Neural cell (in vitro differentiated cells): ENCODE measurements around the gene ATN1. TPM values are rescaled to one million over a fixed set of nuclear protein-coding genes. Genes with fewer than 3 reads are reported as not detected.

Source experiments
- H2AFZ ChIP-seq: fragments of 200-600, 300-800 bp; sonication (generic), shearing (Covaris generic); 2 replicates; pipeline ENCODE4 v1.6.0; 2014; ENCODE audit warnings: low read depth, mild to moderate bottlenecking, antibody characterized with exemption, low read length, moderate library complexity
- H3F3A ChIP-seq: fragments of 200-600 bp; shearing (Covaris generic); 2 replicates; pipeline ENCODE4 v1.6.1; 2016; ENCODE audit warnings: mild to moderate bottlenecking, moderate library complexity, mixed read lengths, antibody characterized with exemption, low read length; ENCODE audit not compliant: insufficient read depth, poor library complexity, severe bottlenecking
- H3K27ac ChIP-seq: fragments of 200-600, 300-800 bp; sonication (generic), shearing (Covaris generic); 2 replicates; pipeline ENCODE4 v1.5.1; 2014; ENCODE audit warnings: mild to moderate bottlenecking, low read length, moderate library complexity
- H3K27me3 ChIP-seq: fragments of 300-800, 200-600 bp; sonication (generic), shearing (Covaris generic); 2 replicates; pipeline ENCODE4 v1.6.0; 2014; ENCODE audit warnings: mild to moderate bottlenecking, low read depth, low read length, moderate library complexity; ENCODE audit not compliant: insufficient read depth
- H3K36me3 ChIP-seq: fragments of 300-800, 200-600 bp; sonication (generic), shearing (Covaris generic); 2 replicates; pipeline ENCODE4 v1.5.1; 2014; ENCODE audit warnings: mild to moderate bottlenecking, antibody characterized with exemption, low read length, moderate library complexity; ENCODE audit not compliant: insufficient read depth
- H3K4me2 ChIP-seq: fragments of 300-800, 200-600 bp; sonication (generic), shearing (Covaris generic); 2 replicates; pipeline ENCODE4 v1.6.0; 2014; ENCODE audit warnings: mild to moderate bottlenecking, low read length
- H3K4me3 ChIP-seq: fragments of 300-800, 200-600 bp; sonication (generic), shearing (Covaris generic); 2 replicates; pipeline ENCODE4 v1.5.1; 2014; ENCODE audit warnings: mild to moderate bottlenecking, low read length, moderate library complexity
- H3K79me2 ChIP-seq: fragments of 200-600 bp; shearing (Covaris generic); replicated peaks from 2 replicates; pipeline ENCODE4 v1.6.0; 2014; ENCODE audit warnings: mild to moderate bottlenecking, low read length, moderate library complexity; ENCODE audit not compliant: insufficient read depth
- H3K9ac ChIP-seq: fragments of 300-800, 200-600 bp; sonication (generic), shearing (Covaris generic); 2 replicates; pipeline ENCODE4 v1.6.1; 2016; ENCODE audit warnings: mild to moderate bottlenecking, low read length, mixed read lengths
- H3K9me2 ChIP-seq: fragments of 200-600 bp; shearing (Covaris generic); 2 replicates; pipeline ENCODE4 v1.6.1; 2016; ENCODE audit warnings: mild to moderate bottlenecking, low read length, mixed read lengths; ENCODE audit not compliant: insufficient read depth
- H3K9me3 ChIP-seq: fragments of 200-600, 300-800 bp; sonication (generic), shearing (Covaris generic); 2 replicates; pipeline ENCODE4 v1.6.1; 2016; ENCODE audit warnings: mild to moderate bottlenecking, mixed run types, low read length, moderate library complexity, mixed read lengths
- H4K20me1 ChIP-seq: fragments of 200-600 bp; shearing (Covaris generic); 2 replicates; pipeline ENCODE4 v1.6.1; 2016; ENCODE audit warnings: mild to moderate bottlenecking, mixed run types; ENCODE audit not compliant: insufficient read depth
- EP300 ChIP-seq: fragments of 450-650 bp; conservative IDR thresholded peaks from 2 replicates; pipeline ENCODE4 v1.6.1; 2014; ENCODE audit warnings: antibody characterized with exemption, mild to moderate bottlenecking, moderate library complexity; ENCODE audit not compliant: poor library complexity, severe bottlenecking
- EZH2 ChIP-seq: fragments of 200-600, 300-800 bp; shearing (Covaris generic), sonication (generic); IDR thresholded peaks from 2 replicates; pipeline ENCODE4 v1.6.1; 2014; ENCODE audit warnings: antibody characterized with exemption, low read length, borderline replicate concordance, mild to moderate bottlenecking; ENCODE audit not compliant: insufficient read depth, poor library complexity, severe bottlenecking
- MXI1 ChIP-seq: fragments of 450-650 bp; conservative IDR thresholded peaks from 2 replicates; pipeline ENCODE4 v1.6.1; 2014; ENCODE audit warnings: antibody characterized with exemption, mild to moderate bottlenecking; ENCODE audit not compliant: poor library complexity, severe bottlenecking
- POLR2AphosphoS5 ChIP-seq: IDR thresholded peaks from 2 replicates; pipeline ENCODE4 v1.6.1; 2012
- RAD21 ChIP-seq: fragments of 450-650 bp; conservative IDR thresholded peaks from 2 replicates; pipeline ENCODE4 v1.6.1; 2014; ENCODE audit warnings: antibody characterized with exemption, mild to moderate bottlenecking, moderate library complexity
- SMC3 ChIP-seq: fragments of 450-650 bp; conservative IDR thresholded peaks from 2 replicates; pipeline ENCODE4 v1.6.1; 2014; ENCODE audit warnings: antibody characterized with exemption, mild to moderate bottlenecking, moderate library complexity; ENCODE audit not compliant: poor library complexity
- TAF1 ChIP-seq: IDR thresholded peaks from 2 replicates; pipeline ENCODE4 v1.6.1; 2012; ENCODE audit warnings: low read depth
- polyA plus RNA-seq: library from polyadenylated mRNA; depleted of rRNA; stranded (reverse); fragments of >200 nt; gene quantifications from 2 replicates; pipeline ENCODE4 v1.2.3, GENCODE V29; 2014
- TF ChIP-seq, protein P1 (sequence below): IDR thresholded peaks from 2 replicates; pipeline ENCODE4 v1.6.1; 2012; ENCODE audit warnings: borderline replicate concordance
- TF ChIP-seq, protein P2 (sequence below): fragments of 450-650 bp; IDR thresholded peaks from 2 replicates; pipeline ENCODE4 v1.5.1; 2014; ENCODE audit warnings: antibody characterized with exemption, mild to moderate bottlenecking, moderate library complexity; ENCODE audit not compliant: poor library complexity, severe bottlenecking

ATN1 gene
- polyA plus RNA-seq, 1 donor from 2014 or later, result 9.2 TPM

DNA sequence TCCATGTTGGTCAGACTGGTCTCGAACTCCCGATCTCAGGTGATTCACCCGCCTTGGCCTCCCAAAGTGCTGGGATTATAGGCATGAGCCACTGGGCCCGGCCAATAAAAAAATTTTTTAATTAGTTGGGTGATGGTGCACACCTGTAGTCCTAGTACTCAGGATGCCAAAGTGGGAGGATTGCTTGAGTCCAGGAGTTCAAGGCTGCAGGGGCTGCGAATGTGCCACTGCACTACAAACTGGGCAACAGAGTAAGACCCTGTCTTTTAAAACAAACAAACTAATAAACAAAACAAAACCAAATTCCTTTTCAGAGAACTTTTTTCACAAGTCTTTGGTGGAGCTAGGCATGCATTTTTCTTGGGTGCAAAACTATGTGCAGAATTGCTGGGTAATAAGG lies 44.5 kb upstream of the ATN1 start:
- no peaks in the 10 kb centered on the region for H3K79me2 ChIP-seq
- H2AFZ ChIP-seq, result no peak overlapping the region
- no peak overlapping the region for H3K27ac ChIP-seq
- no peaks in the 10 kb centered on the region for H3K9me3 ChIP-seq
- H3K4me3 ChIP-seq, result no peak overlapping the region
- H3K9me2 ChIP-seq, result no peaks in the 10 kb centered on the region
- H3K27me3 ChIP-seq, result no peaks in the 10 kb centered on the region
- no peak overlapping the region for H3K9ac ChIP-seq
- no peak overlapping the region for H3K4me2 ChIP-seq
- no peaks in the 10 kb centered on the region for H3K36me3 ChIP-seq
- no peaks in the 10 kb centered on the region for H3F3A ChIP-seq
- H4K20me1 ChIP-seq, result no peaks in the 10 kb centered on the region
- TF ChIP-seq RAD21, result no peak
- TF ChIP-seq POLR2AphosphoS5, result no peak
- TF ChIP-seq, protein P1, sequence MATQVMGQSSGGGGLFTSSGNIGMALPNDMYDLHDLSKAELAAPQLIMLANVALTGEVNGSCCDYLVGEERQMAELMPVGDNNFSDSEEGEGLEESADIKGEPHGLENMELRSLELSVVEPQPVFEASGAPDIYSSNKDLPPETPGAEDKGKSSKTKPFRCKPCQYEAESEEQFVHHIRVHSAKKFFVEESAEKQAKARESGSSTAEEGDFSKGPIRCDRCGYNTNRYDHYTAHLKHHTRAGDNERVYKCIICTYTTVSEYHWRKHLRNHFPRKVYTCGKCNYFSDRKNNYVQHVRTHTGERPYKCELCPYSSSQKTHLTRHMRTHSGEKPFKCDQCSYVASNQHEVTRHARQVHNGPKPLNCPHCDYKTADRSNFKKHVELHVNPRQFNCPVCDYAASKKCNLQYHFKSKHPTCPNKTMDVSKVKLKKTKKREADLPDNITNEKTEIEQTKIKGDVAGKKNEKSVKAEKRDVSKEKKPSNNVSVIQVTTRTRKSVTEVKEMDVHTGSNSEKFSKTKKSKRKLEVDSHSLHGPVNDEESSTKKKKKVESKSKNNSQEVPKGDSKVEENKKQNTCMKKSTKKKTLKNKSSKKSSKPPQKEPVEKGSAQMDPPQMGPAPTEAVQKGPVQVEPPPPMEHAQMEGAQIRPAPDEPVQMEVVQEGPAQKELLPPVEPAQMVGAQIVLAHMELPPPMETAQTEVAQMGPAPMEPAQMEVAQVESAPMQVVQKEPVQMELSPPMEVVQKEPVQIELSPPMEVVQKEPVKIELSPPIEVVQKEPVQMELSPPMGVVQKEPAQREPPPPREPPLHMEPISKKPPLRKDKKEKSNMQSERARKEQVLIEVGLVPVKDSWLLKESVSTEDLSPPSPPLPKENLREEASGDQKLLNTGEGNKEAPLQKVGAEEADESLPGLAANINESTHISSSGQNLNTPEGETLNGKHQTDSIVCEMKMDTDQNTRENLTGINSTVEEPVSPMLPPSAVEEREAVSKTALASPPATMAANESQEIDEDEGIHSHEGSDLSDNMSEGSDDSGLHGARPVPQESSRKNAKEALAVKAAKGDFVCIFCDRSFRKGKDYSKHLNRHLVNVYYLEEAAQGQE, result no peak
- no peak for TF ChIP-seq TAF1
- no peak for TF ChIP-seq SMC3
- TF ChIP-seq MXI1, result no peak
- TF ChIP-seq, protein P2, sequence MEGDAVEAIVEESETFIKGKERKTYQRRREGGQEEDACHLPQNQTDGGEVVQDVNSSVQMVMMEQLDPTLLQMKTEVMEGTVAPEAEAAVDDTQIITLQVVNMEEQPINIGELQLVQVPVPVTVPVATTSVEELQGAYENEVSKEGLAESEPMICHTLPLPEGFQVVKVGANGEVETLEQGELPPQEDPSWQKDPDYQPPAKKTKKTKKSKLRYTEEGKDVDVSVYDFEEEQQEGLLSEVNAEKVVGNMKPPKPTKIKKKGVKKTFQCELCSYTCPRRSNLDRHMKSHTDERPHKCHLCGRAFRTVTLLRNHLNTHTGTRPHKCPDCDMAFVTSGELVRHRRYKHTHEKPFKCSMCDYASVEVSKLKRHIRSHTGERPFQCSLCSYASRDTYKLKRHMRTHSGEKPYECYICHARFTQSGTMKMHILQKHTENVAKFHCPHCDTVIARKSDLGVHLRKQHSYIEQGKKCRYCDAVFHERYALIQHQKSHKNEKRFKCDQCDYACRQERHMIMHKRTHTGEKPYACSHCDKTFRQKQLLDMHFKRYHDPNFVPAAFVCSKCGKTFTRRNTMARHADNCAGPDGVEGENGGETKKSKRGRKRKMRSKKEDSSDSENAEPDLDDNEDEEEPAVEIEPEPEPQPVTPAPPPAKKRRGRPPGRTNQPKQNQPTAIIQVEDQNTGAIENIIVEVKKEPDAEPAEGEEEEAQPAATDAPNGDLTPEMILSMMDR, result no peak
- TF ChIP-seq EP300, result no peak
- TF ChIP-seq EZH2, result no peak

DNA sequence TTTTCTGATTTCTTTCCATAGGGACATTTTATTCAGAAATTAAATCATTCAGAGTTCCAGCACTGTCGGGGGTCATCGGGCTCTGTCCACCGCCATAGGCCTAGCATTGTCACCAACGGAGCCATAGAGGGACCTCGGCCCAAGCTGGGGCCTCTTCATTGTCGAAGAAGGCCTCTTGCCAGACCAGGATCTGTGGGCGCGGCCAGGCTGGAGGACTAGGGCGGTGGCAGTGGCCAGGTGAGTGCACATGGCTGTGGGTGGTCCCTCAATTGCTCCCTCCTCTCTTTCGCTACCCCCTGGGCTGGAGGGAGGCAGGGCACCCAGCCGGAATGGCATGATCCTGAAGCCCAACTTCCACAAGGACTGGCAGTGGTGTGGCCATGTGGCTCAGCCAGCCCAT lies 44.1 kb upstream of the ATN1 start:
- no peak for TF ChIP-seq SMC3
- TF ChIP-seq, protein P1, result no peak
- TF ChIP-seq RAD21, result no peak
- no peak for TF ChIP-seq TAF1
- TF ChIP-seq, protein P2, result no peak
- TF ChIP-seq POLR2AphosphoS5, result no peak
- TF ChIP-seq MXI1, result no peak
- TF ChIP-seq EZH2, result no peak
- TF ChIP-seq EP300, result no peak
- H3K4me2 ChIP-seq, result no peak overlapping the region
- no peaks in the 10 kb centered on the region for H3K27me3 ChIP-seq
- H3K79me2 ChIP-seq, result no peaks in the 10 kb centered on the region
- no peaks in the 10 kb centered on the region for H3K9me2 ChIP-seq
- H3F3A ChIP-seq, result no peaks in the 10 kb centered on the region
- no peak overlapping the region for H3K27ac ChIP-seq
- no peak overlapping the region for H2AFZ ChIP-seq
- no peaks in the 10 kb centered on the region for H4K20me1 ChIP-seq
- no peak overlapping the region for H3K4me3 ChIP-seq
- no peak overlapping the region for H3K9ac ChIP-seq
- no peaks in the 10 kb centered on the region for H3K36me3 ChIP-seq
- H3K9me3 ChIP-seq, result no peaks in the 10 kb centered on the region
